ENCODE results near the gene YBX2.

YBX2 gene

DNA sequence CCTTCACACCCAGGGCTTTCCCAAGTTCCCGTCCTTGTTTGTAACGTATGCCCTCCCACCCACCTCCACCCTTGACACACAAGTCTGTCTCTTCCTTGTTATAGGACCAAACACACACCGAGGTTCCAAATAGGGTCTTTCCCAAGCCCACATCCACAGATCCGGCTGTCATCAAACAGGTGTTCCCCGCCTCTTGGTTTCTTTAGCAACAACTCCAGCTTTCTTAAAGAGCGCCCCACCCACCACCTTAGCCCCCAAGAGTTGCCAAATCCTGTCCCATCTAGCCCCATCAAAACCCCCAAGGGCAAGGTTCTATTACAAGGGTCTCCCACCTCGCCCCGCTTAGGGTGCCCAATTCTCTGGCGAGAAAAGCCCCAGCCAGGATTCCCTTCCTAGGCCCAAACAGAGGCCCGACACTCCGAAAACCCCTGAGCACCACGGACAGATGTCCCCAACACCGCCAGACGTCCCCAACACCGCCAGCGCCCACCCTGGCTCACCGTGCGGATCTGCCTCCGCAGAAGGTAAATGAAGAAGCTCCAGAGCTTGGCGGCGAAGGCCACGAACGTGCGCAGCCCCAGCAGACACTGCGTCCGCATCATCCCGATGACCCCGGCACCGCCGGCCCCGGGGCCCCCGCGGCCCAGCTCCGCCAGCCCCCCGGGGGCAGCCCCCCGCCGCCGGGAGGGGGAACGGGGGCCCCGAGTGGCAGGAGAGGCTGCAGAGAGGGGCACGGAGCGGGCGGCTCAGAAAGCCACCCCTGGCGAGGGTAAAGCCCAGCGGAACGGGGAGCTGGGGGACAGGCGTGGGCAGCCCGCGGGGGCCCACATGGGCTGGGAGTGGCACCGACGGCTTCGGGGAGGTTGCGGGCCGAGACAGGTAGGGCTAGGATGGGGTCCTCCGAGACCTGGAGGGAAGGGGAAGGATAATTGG lies 43.5 kb downstream of the YBX2 start:
- TF ChIP-seq CTCF (conservative IDR thresholded peaks at IDR 0.05) = no peak
- peak; percentile 46 for TF ChIP-seq ZFX (IDR thresholded peaks at IDR 0.05)
- H3K27ac ChIP-seq = peak overlapping the region; percentile 87

DNA sequence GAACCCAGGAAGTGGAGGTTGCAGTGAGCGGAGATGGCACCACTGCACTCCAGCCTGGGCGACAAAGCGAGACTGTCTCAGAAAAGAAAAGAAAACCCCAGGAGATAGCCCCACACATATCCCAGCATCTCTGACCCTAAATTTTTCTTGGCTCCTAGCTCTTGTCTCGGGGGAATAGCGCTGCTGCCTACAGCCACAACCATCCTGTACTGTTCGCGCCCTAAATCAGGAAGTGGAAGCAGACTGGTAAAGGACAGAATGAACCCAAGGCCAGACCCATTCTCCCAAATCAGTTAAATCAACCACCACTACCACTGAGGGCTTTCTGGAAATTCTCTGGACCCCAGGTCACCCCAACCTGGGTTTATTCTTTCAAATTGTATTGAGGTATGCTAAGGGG lies 44.6 kb downstream of the YBX2 start:
- TF ChIP-seq CTCF (conservative IDR thresholded peaks at IDR 0.05) = no peak
- no peak for TF ChIP-seq ZFX (IDR thresholded peaks at IDR 0.05)
- H3K27ac ChIP-seq = peak overlapping the region; percentile 87

GRCh38 chr17:7249214-7249613 lies 45.2 kb downstream of the YBX2 start:
- H3K27ac ChIP-seq = no peak overlapping the region
- TF ChIP-seq ZFX (IDR thresholded peaks at IDR 0.05) (no peak), CTCF (conservative IDR thresholded peaks at IDR 0.05) (no peak)

DNA sequence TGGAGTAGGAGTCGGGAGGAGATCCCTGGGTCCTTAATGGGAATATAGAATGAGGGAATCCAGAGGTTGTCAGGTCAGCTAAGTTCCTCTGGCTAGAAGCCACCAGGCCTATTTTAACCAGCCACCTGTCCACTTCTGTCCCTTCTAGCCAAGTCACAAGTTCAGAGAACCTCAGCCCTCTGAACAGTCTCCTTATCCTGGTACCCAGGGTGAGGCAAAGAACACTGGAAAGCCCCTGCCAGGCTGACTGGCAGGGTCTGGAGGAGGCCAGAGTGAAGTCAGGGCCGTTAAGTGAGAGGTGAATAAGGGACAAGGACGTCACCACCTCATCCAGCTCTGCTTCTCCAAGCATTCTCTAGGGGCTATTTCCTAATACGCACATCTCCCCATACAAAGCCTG lies 45.6 kb downstream of the YBX2 start:
- TF ChIP-seq CTCF (conservative IDR thresholded peaks at IDR 0.05) (no peak), ZFX (IDR thresholded peaks at IDR 0.05) (no peak)
- no peak overlapping the region for H3K27ac ChIP-seq

DNA sequence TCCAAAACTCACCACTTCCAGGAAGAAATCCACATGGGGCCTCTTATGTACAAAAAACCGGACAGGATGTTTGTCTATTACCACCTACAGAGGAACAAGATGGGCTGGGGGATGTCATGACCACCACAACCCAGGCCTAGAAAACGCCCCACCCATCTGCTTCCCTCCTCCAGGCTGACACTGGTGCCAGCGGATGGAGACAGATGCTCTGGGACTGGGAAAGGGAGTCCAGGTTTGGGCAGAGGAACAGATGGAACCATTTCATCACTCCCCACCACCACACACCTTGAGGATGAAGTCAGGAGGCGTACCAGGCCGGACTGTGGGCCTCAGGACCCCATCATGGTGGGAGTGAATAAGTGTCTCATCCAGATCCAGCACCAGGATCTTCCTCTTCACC lies 47.7 kb downstream of the YBX2 start:
- no peak for TF ChIP-seq ZFX (IDR thresholded peaks at IDR 0.05)
- no peak for TF ChIP-seq CTCF (conservative IDR thresholded peaks at IDR 0.05)
- no peak overlapping the region for H3K27ac ChIP-seq

DNA sequence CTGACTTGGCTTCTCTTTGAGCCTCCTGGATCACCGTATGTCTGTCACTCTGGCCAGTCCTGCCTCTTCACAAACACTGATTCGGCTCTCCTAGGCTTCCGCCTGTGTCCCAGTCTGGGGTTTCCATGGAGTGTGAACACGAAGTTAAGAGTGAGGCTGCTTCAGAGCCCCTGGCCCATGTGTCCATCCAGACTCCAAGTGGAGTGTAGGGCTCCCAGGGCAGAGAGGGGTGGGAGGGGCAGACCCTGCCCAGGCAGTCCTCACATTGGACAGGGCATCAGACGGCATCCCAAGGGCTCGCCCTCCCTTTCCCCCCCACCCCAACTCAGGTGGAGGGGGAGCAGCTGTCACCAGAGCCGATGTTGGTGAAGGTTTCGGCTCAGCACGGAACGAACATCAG lies 50.6 kb downstream of the YBX2 start:
- H3K27ac ChIP-seq = peak overlapping the region; percentile 94; the same call in 1 of the 2 replicates

DNA sequence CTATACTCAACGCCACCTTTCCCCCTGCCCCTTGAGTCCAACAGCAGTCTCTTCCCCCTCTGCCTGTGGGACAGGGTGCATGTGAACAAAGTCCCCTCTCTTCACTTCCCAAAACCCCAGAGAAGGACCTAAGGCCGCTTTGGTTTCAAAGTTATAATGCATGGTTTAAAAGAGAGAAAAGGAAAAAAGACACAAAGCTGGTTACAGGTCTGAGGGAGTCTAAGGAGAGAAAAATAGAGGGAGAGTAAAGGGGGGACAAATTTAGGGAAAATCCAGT lies 51.0 kb downstream of the YBX2 start:
- TF ChIP-seq CTCF (conservative IDR thresholded peaks at IDR 0.05) = no peak
- TF ChIP-seq ZFX (IDR thresholded peaks at IDR 0.05) = no peak
- H3K27ac ChIP-seq = peak overlapping the region; percentile 94
